ENCODE results near the gene VMO1. TPM values are rescaled to one million over a fixed set of nuclear protein-coding genes. Genes with fewer than 3 reads are reported as not detected.

VMO1 gene
- polyA plus RNA-seq, 4 donors: 0.41 to 1.2 (median 0.59) TPM

- DNase-seq (ENCODE audit: low read depth in 4 of 4, low spot score in 3 of 4): no peak
These were observed 20.0 kb downstream of the VMO1 start for GRCh38 chr17:4766201-4766600.

DNA sequence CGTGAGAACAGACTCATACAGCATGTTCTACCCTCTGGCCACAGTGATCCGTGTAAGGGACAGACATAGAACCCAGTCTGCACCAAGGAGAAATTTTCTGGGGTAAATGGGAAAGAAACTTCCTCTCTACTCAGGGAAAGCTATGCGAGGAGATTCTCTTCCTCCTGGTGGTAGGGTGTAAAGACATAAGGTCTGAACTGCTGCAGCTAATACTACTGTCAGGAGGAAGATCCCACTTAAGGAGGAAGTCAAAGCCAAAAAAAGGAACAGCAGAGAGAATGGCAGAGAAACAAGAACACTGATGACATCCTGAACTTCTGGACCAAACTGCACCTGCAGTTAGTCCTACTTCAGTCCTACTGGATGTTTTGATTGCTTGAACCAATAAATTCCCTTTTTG, 21.6 kb downstream of the VMO1 start:
- no peak for DNase-seq (ENCODE audit: low read depth in 4 of 4, low spot score in 3 of 4)

GRCh38 chr17:4759776-4760236, 26.4 kb downstream of the VMO1 start:
- no peak for DNase-seq (ENCODE audit: low read depth in 4 of 4, low spot score in 3 of 4)

DNA sequence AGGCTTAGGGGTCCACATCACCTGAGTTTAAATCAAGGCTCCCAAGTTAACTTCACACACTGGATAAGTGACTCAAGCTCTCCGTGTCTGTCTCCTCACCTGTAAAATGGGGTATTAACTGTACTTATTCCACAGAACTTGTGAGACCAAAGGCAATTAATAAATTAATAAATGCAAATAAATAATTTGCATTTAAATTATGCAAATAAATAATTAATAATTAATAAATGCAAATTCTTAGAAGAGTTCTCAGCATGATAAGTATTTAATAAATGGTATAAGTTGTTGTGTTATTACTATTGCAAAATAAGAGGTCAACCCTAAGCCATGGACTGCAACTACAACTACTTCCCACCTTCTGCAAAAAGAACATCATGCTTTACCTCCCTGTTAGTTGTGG, 32.8 kb downstream of the VMO1 start:
- DNase-seq (ENCODE audit: low read depth in 4 of 4, low spot score in 3 of 4): no peak

DNA sequence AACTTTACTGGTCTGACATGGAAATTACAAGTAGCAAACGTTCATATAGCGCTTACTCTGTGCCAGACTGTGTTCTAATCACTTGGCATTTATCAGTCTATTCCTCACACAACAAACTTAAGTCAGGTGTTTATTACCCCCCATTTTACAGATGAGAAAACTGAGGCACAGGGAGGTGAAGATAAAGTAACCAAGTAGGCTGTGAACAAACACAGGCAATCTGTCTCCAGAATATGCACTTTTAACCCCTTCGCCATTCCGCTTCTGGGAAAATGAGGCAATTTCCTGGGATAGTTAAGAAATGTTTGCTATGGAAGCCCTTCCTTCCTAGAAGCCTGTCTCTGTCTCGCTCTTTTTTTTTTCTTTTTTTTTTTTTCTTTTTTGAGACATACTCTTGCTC, 34.2 kb downstream of the VMO1 start:
- no peak for DNase-seq (ENCODE audit: low read depth in 4 of 4, low spot score in 3 of 4)

GRCh38 chr17:4750606-4751005, 35.6 kb downstream of the VMO1 start:
- no peak for DNase-seq (ENCODE audit: low read depth in 4 of 4, low spot score in 3 of 4)

DNA sequence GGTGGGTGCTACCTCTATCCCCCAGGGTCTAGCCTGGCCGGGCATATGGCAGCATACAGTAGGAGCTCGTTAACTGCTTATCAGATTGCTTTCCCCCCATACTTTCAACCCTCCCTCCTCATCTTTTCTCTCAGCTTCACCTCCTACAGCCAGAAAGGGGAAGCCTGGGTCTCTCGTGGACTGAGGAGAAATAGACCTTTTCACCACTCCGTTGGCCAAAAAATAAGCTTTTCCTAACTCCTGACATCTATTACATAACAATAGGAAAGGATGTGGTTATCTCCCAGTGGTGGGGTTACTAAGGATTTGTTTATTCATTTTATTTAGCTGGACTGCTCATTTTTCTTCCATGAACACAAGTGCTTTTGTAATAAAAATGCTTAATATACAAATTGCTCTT, 37.5 kb downstream of the VMO1 start:
- no peak for DNase-seq (ENCODE audit: low read depth in 4 of 4, low spot score in 3 of 4)

DNA sequence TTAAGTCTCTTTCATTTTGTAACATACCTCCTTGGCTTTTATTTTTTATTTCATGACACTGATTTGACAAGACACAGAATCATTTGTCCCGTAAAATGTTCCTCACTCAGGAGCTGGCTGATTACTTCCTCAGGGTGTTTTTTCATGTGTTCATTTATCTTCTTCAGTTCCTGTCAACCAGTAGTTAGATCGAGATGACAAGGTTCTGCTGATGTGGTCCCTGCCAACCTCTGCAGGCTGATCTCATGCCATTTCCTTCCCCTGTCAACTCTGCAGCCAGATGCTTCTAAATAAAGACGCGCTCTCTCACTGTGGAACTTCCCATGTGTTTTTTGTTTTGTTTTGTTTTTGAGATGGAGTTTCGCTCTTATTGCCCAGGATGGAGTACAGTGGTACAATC, 38.3 kb downstream of the VMO1 start:
- no peak for DNase-seq (ENCODE audit: low read depth in 4 of 4, low spot score in 3 of 4)

GRCh38 chr17:4744999-4745969, 40.9 kb downstream of the VMO1 start:
- DNase-seq (ENCODE audit: low read depth in 4 of 4, low spot score in 3 of 4): no peak

GRCh38 chr17:4743898-4744297, 42.3 kb downstream of the VMO1 start:
- DNase-seq (ENCODE audit: low read depth in 4 of 4, low spot score in 3 of 4): no peak

- DNase-seq (ENCODE audit: low read depth in 4 of 4, low spot score in 3 of 4): no peak
These were observed 42.9 kb downstream of the VMO1 start for GRCh38 chr17:4743216-4743615.

- DNase-seq (ENCODE audit: low read depth in 4 of 4, low spot score in 3 of 4): no peak
These were observed 43.5 kb downstream of the VMO1 start for GRCh38 chr17:4742629-4743028.

GRCh38 chr17:4742133-4742532, 44.0 kb downstream of the VMO1 start:
- no peak for DNase-seq (ENCODE audit: low read depth in 4 of 4, low spot score in 3 of 4)

- DNase-seq (ENCODE audit: low read depth in 4 of 4, low spot score in 3 of 4): no peak
These were observed 44.6 kb downstream of the VMO1 start for GRCh38 chr17:4741544-4741943.

DNA sequence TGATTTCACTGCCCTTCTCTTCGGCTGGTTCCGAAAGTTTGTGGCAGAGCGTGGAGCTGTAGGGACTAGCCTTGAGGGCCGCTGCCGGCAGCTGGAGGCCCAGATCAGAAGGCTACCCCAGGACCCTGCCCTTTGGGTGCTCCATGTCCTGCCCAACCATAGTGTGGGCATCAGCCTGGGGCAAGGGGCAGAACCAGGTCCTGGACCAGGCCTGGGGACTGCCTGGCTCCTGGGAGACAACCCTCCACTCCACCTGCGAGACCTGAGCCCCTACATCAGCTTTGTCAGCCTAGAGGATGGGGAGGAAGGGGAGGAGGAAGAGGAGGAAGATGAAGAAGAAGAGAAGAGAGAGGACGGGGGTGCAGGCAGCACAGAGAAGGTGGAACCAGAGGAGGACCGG, 45.6 kb downstream of the VMO1 start:
- no peak for DNase-seq (ENCODE audit: low read depth in 4 of 4, low spot score in 3 of 4)

DNA sequence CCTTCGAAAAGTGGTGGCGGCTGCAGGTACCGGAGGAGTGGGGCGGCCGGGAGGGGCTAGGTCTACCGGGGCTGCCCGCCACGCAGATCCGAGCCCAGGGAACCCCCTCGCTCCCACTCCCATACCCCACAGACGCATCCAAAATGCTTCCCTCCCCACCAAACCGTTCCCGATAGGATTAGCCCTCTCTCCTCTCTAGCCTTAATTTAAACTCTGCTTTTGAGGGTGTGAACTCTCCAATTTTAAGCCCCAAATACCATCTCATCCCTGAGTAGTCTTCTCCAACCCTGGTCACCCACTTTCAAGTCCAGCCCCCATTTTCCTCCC, 46.2 kb downstream of the VMO1 start:
- DNase-seq (ENCODE audit: low read depth in 4 of 4, low spot score in 3 of 4): no peak

DNA sequence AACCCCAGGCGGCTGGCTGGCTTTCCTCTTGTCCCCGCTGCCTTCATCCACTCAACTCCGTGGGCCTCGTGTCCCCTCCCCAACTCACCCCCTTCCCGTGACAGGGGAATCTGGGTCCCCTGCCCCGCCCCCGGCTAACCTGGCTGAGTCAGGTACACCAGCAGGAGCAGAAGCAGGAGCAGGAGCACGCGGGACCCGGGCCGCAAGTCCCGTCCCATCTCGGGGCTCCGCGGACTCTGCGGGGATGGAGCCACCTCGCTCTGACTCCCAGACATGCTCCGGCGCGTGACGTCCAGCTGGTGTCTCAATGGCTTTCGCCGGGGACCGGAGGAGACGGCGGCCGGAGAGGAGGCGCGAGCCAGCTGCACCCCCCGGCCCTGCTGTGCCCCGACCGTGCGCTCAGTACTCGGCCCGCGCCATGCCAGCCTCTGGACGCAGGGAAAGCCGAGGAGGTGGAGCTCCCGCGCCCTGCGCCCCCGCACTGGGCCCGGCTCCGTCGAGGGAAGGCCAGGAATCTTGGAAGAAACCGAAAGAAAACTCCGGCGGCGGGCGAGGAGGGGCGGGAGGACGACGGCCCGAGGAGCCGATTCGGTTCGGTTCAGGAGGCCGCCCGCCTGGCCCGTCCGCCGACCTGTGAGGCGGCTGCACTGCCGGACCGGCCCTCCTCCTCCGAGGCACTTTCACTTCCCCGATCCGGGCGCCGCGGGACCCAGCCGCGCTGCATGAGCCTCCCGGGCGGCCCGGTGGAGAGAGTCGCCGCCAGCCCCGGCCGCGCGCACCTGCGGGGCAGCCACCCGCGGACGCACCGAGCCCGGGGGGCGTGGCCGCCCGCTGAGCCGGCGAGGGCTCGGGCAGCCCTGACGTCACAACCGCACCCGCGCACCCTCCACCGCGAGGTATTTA, 46.8 kb downstream of the VMO1 start, which contains the start of the genes CXCL16 and ZMYND15:
CXCL16 (minus strand) TSS at position 807 of the 903 bp plus-strand sequence; CDS start at position 218, 589 bp downstream.
ZMYND15 (plus strand) TSS at position 712 of the 903 bp plus-strand sequence. CDS start 716 bp downstream, outside the sequence.
- DNase-seq (ENCODE audit: low read depth in 4 of 4, low spot score in 3 of 4): no peak

DNA sequence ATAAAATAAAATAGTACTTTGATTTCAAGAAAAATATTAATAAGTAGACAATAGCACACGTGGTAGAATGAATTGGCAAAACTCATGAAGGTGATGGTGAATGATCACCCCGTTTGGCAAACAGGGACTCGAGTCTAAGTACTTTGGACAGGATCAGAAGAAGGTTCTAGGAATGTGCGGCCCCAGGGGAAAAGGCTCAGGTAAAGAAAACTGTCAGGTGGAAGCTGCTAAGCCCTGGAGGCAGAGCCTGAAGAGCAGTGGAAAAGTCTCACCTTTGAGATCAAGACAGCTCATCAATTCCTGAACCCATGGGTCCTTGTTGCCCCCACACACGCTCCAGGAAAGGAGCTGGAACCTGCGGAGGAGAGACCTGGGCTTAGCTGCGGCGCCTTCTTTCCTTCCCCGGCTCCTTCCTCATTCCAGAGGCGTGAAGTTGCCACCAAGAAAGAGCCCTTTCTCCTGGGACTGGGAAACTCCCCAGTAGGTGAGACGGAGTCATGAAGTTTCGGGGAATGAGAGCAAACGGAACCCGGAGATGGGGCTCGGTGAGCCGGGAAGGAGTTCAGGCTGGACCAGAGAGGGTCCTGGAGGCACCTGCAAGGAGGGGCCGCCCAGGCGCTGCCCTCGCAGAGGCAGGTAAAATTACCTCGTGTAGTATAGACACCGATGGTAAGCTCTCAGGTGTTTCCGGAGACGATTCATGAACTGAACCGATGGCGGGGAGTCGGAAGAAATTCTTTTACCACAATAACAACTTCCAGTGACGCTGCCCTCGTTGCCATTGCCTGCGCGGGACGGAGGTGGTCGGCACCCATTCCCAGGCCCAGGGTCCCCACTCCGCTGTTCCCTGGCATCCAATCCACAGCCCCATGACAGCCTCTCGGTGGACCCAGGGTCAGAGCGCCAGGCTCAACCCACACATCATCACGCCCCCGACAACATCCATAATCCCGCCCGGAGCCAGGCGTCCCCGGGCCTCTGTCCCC, 47.7 kb downstream of the VMO1 start:
- no peak for DNase-seq (ENCODE audit: low read depth in 4 of 4, low spot score in 3 of 4)

GRCh38 chr17:4735876-4736651, 50.1 kb downstream of the VMO1 start:
- no peak for DNase-seq (ENCODE audit: low read depth in 4 of 4, low spot score in 3 of 4)
